Anterior cingulate cortex (tissue), 58 donors: Measurements from ENCODE around the gene WDR4.
A peak's percentile ranks its signal among the peaks of the same experiment; 100 is the strongest.
"Not testable (repeated sequence)": the region's sequence is repeated elsewhere in the genome, so short reads cannot be mapped to it uniquely, and the experiment has no call there.

ENCODE experiments used
- DNase-seq, 58 donors: peaks; one replicate each; lab custom pipeline; 2025; lab: John Stamatoyannopoulos, UW

The WDR4 gene

DNA sequence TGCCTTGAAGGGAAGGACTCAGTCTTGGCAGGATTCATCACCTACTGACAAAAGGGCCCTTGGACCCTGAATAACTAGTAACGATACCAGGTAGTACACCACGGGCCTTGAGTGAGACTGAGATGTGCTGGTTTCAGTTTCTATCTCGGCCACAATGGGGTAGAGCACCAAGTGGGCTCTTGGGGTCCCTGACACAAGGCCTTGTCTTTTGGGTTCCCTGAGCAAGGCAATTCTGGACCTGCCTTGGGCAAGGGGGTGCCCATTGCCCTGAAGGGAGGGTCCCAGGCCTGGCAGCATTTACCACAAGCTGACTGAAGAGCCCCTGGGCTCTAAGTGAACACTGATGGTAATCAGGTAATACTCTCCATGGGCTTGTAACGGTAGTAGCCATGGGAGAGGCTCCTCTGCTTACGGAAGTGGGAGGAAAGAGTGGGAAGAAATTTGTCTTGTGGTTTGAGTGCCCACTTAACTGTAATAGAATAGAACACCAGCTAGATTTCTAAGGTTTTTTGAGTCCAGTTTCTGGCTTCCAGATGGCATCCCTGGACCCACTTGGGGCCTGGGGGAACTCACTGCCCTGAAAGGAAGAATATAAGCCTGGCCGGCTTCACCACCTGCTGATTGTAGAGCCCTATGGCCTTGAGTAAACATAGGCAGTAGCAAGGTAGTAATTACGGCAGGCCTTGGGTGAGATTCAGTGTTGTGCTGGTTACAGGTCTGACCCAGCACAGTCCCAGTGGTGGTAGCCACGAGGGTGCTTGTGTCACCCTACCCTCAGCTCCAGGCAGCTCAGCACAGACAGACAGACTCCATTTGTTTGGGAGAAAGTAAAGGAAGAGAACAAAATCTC is 58.5 kb downstream of the WDR4 start:
- DNase-seq = no peak

DNA sequence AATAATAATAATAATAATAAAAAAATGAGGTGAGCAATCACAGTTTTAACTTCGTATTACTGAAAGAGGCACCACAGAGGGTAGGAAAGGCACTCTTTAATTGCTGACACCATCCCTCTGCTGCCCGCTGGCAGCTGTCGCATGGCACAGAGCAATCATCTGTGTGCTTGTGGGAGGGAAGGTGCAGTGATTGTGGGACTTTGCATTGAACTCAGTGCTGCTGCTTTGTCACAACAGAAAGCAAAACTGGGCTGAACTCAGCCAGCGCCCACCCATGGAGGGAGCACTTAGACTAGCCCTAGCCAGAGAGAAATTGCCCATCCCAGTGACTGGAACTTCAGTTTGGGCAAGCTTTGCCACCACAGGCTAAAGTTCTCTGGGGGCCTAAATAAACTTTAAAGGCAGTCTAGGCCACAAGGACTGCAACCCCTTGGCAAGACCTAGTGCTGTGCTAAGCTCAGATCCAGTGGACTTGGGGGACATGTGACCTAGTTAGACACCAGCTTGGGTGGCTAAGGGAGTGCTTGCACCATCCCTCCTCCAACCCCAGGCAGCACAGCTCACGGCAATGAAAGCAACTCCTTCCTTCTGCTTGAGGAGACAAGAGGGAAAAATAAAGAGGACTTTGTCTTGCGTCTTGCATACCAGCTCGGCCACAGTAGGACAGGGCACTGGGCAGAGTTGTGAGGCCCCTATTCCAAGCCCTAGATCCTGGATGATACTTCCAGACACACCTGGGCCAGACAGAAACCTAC is 59.3 kb downstream of the WDR4 start:
- no peak for DNase-seq

- DNase-seq = peak in 11 of 58 donors; percentile 4 to 44 (median 23)
Observed at GRCh38 chr21:42818328-42818749, 61.0 kb downstream of the WDR4 start.

GRCh38 chr21:42815217-42815616 is 64.1 kb downstream of the WDR4 start:
- no peak for DNase-seq

DNA sequence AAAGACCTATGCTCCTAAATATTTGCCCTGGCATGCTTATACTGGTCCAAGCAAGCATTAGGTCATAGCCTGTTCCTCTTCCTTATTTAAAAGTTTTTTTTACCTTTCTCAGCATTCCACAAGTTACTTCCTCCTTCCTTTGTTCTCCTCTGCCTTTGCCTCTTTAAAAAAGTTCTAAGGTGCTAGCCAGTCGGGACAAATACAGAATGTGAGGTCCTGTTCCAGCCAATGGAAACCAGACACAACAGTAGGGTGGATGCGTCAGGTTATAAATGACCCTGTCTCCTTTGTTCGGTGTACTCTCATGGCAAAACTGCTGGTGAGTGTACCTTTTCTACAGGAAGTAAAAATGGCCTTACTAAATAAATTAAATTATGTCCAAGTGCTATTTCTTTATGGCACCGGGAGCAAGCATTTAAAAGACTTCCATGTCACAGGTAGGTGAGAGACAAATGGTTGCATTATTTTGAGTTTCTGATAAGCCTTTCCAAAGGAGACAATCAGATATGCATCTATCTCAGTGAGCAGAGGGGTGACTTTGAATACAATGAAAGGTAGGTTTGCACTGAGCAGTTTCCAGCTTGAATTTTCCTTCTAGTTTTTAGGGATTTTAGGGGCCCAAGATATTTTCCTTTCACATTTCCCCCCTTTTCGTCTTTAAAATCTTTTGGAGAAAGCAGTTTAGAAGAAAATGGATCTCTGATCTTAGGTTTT is 66.7 kb downstream of the WDR4 start:
- DNase-seq = not testable (repeated sequence)

GRCh38 chr21:42811960-42812359 is 67.4 kb downstream of the WDR4 start:
- DNase-seq = no peak

DNA sequence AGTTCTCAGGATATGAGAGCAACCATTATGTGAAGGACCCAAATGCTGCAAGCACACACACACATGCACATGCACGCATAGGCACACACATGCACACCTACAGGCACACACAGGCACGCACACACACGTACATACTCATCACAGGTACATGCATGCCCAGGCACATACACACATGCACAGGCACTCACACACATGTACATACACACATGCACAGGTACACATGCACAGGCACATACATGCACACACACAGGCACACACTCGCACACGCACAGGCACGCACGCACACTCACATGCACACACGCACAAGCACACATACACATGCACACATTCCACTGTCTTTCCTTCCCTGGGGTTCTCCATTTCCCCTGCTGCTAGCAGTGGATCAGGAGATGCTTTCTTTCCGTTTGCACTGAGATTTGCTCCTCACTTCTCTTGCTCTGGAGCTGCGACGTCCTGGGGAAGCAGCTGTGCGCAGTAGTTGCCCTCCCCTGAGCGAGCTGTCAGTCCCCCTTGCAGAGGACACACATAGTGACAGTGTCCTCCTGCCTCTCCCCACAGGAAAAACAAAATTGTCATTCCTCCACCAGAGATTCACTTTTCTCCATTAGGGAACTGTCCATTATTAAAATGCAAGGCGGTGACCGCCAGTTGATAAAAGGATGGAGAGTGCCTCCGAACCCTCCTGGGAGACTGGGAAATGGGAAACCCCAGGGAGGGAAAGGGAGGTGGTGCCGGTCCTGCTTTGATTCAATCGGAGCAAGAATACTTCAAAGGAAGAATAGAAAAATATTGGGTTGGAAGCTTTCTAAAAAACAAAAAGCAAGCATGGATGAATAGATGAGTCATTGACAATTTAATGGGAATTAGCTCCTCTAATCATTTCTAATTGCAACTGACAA is 69.5 kb downstream of the WDR4 start:
- DNase-seq = no peak

GRCh38 chr21:42809171-42809570 is 70.2 kb downstream of the WDR4 start:
- no peak for DNase-seq

GRCh38 chr21:42807938-42808613 is 71.3 kb downstream of the WDR4 start:
- DNase-seq = no peak

DNA sequence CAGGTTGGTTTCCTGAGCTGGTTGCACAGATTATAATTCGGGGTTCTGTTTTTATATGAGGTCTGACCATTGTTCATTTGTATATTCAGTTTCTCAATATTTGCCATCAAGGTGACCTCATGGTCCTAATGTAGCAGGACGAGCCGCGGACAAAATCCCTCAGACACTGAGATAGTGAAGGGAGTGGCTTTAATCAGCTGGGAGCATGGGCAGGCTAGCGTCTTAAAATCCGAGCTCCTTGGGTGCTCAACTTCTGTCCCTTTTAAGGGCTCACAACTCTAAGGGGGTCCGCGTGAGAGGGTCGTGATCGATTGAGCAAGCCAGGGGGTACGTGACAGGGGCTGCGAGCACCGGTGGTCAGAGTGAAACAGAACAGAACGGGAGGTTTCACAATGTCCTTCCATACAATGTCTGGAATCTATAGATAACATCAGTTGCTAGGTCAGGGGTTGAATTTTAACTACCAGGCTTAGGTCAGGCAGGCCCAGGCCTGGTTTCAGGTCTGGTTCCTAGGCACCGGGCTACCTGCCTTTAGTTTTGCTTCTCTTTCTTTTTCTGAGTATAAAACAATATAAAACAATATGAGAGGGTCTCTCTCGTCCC is 71.9 kb downstream of the WDR4 start:
- DNase-seq = not testable (repeated sequence)

- DNase-seq = no peak
Observed at GRCh38 chr21:42806509-42807140, 72.7 kb downstream of the WDR4 start.

GRCh38 chr21:42801616-42802015 is 77.7 kb downstream of the WDR4 start:
- not testable (repeated sequence) for DNase-seq

- DNase-seq = no peak
Observed at GRCh38 chr21:42799948-42800347, 79.4 kb downstream of the WDR4 start.

DNA sequence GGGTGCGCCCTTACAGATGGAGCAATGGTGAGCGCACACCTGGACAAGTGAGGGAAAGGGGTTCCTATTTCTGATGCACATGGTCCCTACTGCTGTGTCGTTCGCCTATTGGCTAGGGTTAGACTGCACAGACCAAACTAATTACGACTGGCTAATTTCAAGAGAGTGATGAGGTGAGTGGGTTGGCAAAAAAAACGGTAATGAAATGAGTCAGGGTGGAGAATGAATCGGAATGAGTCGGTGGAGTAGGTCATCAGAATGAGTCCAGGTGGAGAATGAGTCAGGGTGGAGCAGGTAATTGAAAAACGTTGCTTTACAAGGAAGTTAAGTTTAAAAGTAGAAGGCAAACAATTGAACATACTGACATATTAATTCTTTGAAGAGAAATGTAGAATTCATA is 79.8 kb downstream of the WDR4 start:
- no peak for DNase-seq
